ENCODE results near the gene PTPRN2. TPM values are rescaled to one million over a fixed set of nuclear protein-coding genes. Genes with fewer than 3 reads are reported as not detected.

The PTPRN2 gene
- total and polyA plus RNA-seq, 2 donors from 2014 or later, result 4.8 to 6.2 TPM

DNA sequence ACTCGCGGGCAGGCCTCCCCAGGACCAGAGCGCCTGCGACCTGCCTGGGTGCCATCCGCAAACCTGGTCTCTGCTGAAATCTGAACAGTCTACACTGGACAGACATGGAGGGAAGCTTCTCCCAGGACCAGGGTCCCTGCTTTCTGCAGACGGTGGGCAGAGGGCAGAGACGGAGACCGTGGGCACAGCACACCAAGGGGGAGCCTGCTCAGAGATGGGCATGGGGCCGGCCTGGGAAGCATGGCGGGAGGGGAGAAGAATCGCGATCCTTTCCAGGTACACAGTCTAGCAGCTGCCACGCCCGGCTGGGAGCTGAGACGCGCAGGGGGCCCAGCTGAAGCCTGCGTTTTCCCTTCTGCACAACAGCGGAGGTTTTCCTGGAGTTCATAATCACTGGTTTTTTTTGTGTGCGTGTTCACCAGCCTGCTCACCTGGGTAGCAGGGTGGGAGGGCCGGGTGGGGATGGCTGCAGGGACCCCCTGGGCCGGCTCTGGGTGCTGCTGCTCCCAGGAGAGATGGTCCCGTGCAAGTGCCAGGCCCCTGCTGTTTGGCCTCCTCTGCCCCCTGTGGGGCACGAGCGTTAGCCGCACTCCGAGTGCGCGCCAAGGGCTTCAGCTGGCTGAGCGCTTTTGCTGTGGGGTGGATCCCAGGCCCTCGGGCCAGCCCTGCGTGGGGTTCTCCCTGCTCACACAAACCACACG is 802.0 kb downstream of the PTPRN2 start:
- H3K27ac ChIP-seq (ENCODE audit: low read depth in 2 of 2, low read length in 2 of 2), result no peak overlapping the region
- H3K36me3 ChIP-seq (ENCODE audit: control insufficient read depth in 2 of 3, insufficient read depth in 3 of 3, low read length in 3 of 3), result no peaks in the 10 kb centered on the region
- no peak overlapping the region for H3K9ac ChIP-seq (ENCODE audit: low read length in 3 of 3)
- DNase-seq (peak in 1 of 5 donors; percentile 61), FAIRE-seq (no peak)
- no peak overlapping the region for H3K4me3 ChIP-seq (ENCODE audit: low read length in 3 of 3)
- H3K9me3 ChIP-seq (ENCODE audit: control insufficient read depth in 2 of 3, insufficient read depth in 1 of 3, low read length in 3 of 3), result no peaks in the 10 kb centered on the region
- H3K4me1 ChIP-seq (ENCODE audit: control insufficient read depth in 2 of 3, insufficient read depth in 2 of 3, low read depth in 1 of 3, low read length in 3 of 3), result no peaks in the 10 kb centered on the region
- intact Hi-C loops (cut with DNase I), result no loop called here
- H3K27me3 ChIP-seq (ENCODE audit: control insufficient read depth, insufficient read depth, low read length), result no peaks in the 10 kb centered on the region
- TF ChIP-seq, protein P1, sequence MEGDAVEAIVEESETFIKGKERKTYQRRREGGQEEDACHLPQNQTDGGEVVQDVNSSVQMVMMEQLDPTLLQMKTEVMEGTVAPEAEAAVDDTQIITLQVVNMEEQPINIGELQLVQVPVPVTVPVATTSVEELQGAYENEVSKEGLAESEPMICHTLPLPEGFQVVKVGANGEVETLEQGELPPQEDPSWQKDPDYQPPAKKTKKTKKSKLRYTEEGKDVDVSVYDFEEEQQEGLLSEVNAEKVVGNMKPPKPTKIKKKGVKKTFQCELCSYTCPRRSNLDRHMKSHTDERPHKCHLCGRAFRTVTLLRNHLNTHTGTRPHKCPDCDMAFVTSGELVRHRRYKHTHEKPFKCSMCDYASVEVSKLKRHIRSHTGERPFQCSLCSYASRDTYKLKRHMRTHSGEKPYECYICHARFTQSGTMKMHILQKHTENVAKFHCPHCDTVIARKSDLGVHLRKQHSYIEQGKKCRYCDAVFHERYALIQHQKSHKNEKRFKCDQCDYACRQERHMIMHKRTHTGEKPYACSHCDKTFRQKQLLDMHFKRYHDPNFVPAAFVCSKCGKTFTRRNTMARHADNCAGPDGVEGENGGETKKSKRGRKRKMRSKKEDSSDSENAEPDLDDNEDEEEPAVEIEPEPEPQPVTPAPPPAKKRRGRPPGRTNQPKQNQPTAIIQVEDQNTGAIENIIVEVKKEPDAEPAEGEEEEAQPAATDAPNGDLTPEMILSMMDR (IDR thresholded peaks at IDR 0.05; ENCODE audit: borderline replicate concordance, extremely low read depth, insufficient read depth), result no peak

DNA sequence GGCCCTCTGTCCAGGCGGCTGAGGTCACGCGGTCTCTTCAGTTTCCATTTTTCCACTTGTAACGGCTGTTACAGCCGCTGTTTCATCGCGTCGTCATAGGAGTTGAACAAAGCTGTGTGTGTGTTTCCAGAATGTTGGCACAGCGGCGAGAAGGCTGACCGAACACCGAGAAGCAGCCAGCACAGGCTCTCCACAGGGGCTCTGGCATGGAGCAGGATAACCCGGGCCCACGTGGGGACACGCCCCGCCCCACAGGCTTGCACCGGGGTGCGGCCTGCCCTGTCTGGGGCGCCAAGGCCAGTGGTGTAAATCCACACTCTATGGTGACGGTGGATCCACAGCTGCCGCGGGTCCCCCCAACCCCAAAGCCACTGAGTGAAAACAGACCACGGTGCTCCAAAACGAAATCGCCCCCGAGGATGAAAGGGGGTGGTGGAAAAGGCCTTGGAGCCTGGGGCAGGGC is 802.6 kb downstream of the PTPRN2 start:
- Histone ChIP-seq H3K27me3 (ENCODE audit: control insufficient read depth, insufficient read depth, low read length) (no peaks in the 10 kb centered on the region), H3K27ac (ENCODE audit: low read depth in 2 of 2, low read length in 2 of 2) (no peak overlapping the region), H3K4me1 (ENCODE audit: control insufficient read depth in 2 of 3, insufficient read depth in 2 of 3, low read depth in 1 of 3, low read length in 3 of 3) (no peaks in the 10 kb centered on the region), H3K9ac (ENCODE audit: low read length in 3 of 3) (no peak overlapping the region), H3K9me3 (ENCODE audit: control insufficient read depth in 2 of 3, insufficient read depth in 1 of 3, low read length in 3 of 3) (no peaks in the 10 kb centered on the region), H3K36me3 (ENCODE audit: control insufficient read depth in 2 of 3, insufficient read depth in 3 of 3, low read length in 3 of 3) (no peaks in the 10 kb centered on the region), H3K4me3 (ENCODE audit: low read length in 3 of 3) (no peak overlapping the region)
- TF ChIP-seq, protein P1 (IDR thresholded peaks at IDR 0.05; ENCODE audit: borderline replicate concordance, extremely low read depth, insufficient read depth), result no peak
- FAIRE-seq (no peak), DNase-seq (peak in 1 of 5 donors; percentile 41)
- intact Hi-C loops (cut with DNase I), result no loop called here

DNA sequence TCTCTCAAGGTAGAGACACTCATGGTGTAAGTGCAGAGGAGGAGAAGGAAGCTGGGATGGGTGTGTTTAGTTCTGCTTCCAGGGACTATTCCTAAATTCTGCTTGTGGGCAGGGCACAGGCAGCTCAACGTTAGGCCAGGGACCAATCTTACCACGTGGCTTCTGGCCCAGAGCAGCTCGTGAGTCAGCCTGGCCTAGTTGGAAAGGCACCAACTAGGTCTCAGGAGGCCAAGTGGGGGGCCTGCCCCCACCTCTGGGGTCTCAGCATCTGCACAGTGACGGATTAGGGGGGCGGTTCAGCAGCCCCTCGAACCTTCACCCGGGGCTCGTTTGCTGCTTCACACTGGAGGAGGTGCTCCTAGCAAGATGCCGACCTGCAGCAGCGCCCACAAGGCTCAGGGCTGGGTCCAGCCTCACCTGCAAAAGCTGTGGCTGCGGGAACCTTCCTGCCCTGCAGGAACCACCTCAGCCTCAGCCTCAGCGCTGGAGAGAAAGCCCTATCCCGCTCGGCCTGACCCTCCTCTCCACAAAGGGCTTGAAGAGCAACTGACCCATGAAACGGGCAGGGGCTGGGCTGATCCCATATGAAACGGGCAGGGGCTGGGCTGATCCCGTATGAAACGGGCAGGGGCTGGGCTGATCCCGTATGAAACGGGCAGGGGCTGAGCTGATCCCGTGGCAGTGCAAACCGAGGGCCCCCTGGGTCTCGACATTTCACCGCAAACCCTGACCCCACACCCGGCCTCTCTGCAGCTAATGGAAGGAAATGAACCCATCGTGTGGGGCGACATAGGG is 803.4 kb downstream of the PTPRN2 start:
- DNase-seq, result peak in 1 of 5 donors; percentile 53
- H3K27ac ChIP-seq (ENCODE audit: low read depth in 2 of 2, low read length in 2 of 2), result no peak overlapping the region
- no peak overlapping the region for H3K9ac ChIP-seq (ENCODE audit: low read length in 3 of 3)
- H3K4me3 ChIP-seq (ENCODE audit: low read length in 3 of 3), result no peak overlapping the region
- no peaks in the 10 kb centered on the region for H3K36me3 ChIP-seq (ENCODE audit: control insufficient read depth in 2 of 3, insufficient read depth in 3 of 3, low read length in 3 of 3)
- no peaks in the 10 kb centered on the region for H3K9me3 ChIP-seq (ENCODE audit: control insufficient read depth in 2 of 3, insufficient read depth in 1 of 3, low read length in 3 of 3)
- TF ChIP-seq, protein P1 (IDR thresholded peaks at IDR 0.05; ENCODE audit: borderline replicate concordance, extremely low read depth, insufficient read depth), result no peak
- FAIRE-seq, result no peak
- intact Hi-C loops (cut with DNase I), result no loop called here
- no peaks in the 10 kb centered on the region for H3K4me1 ChIP-seq (ENCODE audit: control insufficient read depth in 2 of 3, insufficient read depth in 2 of 3, low read depth in 1 of 3, low read length in 3 of 3)
- H3K27me3 ChIP-seq (ENCODE audit: control insufficient read depth, insufficient read depth, low read length), result no peaks in the 10 kb centered on the region

Data from kidney (tissue), 14 donors.